GM19043 (cell line): ENCODE results near the gene FAM9B.
"Not testable (repeated sequence)": the region's sequence is repeated elsewhere in the genome, so short reads cannot be mapped to it uniquely, and the experiment has no call there.

Experiments used
- ATAC-seq: cut with Tn5 transposase; IDR thresholded peaks from one replicate; pipeline ENCODE4 v1.9.1; 2021; ENCODE audit warnings: low read depth; ENCODE audit not compliant: unreplicated experiment

FAM9B gene

GRCh38 chrX:9033989-9034388 is at the start of gene FAM9B:
TSS of gene FAM9B (minus strand) at chrX:9034127. CDS start at chrX:9032986, 1,141 bp downstream.
- ATAC-seq = no peak

DNA sequence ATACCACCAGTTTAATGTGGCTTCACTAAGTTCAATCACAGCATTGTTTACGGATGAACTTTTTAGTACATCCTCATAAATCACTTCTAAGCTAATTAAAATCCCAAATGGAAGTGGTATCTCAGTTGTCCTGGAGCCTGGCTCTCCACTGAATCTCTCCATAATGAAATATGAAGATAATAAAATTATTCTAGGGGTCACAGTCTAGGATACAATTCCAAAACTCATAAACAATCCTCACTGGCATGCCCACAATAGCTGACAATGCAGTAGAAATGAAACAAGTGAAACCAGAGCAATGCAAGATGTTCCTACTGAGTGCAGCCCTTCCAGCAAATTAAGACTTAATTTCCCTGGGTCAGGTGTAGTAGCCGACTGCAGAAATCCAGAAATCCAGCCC is 47.3 kb upstream of the FAM9B start:
- no peak for ATAC-seq

DNA sequence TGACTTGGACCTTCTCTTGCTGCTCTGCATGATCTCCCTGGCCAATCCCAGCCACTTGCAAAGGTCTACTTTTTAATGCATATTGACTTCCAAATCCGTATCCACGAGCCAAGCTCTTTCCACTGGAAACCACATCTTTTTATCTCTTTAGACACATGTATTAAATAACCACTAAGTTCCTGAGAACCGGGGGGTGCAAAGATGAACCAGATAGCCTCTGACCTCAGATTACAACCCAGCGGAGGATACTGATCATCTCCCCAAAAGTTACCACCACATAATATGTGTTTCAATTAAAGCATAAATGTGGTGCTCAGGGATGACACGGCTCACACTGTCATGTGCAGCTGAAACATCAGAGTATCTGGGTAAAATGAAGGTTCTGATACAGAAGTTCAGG is 40.4 kb upstream of the FAM9B start:
- no peak for ATAC-seq

DNA sequence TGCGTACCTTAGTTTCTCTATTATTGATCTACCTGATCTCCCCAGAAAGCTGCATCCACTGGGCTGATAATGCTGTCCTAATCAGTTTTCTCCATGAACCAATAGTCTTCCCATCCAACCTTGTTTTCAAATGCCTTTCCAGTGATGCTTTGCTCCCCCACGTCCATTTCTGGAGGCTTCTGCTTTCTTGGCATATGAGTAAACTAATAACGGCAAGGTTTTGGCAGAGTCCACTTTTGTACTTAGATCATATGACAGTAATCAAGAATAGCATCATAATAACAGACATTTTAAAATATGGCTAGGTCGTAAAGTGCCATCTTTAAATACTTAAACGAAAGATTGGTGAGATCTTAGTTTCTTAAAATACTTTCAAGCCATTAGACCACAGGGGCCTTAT is 38.4 kb upstream of the FAM9B start:
- no peak for ATAC-seq

GRCh38 chrX:9071031-9071650 is 37.2 kb upstream of the FAM9B start:
- no peak for ATAC-seq

DNA sequence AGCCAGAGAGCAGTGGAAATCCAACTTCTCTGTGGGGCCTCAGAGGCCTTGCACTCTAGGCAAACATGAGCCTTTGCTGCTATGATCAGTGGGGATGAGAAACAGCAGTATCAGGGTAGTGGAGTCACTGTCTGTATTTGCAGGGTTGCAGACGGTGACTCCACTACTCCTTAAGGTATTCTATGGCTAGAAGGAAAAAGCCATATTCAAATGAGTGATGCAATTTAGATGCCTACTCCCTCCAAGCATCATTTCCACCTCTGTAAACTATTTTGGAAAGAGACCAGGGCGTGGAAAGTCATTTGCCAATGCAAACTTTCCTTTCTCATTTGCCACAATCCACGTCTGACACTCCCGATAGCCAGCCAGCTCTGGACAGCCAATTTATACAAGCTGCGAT is 35.6 kb upstream of the FAM9B start:
- ATAC-seq = no peak

DNA sequence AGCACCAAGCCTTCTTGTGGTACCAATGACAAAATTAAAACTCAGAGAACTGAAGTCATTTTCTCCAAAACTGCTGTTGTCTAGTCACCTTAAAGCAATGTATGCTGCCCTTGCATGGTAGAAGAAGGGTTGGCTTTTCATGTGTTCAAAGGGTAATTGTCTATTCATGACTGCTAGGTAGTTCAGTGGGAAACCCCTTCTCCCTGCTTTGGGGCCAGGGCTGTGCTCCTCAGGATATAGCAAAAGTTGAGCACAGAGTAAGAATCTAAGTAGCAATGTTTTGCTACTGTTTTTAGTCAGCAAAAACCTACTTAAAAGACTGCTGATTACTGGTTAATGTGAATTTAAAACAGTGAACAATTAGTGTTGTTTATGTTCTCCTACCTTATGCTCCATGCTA is 30.8 kb upstream of the FAM9B start:
- no peak for ATAC-seq

- no peak for ATAC-seq
Observed at GRCh38 chrX:9062641-9063040, 28.7 kb upstream of the FAM9B start.

- no peak for ATAC-seq
Observed at GRCh38 chrX:9055354-9055753, 21.4 kb upstream of the FAM9B start.

- ATAC-seq = no peak
Observed at GRCh38 chrX:9052081-9052480, 18.2 kb upstream of the FAM9B start.

DNA sequence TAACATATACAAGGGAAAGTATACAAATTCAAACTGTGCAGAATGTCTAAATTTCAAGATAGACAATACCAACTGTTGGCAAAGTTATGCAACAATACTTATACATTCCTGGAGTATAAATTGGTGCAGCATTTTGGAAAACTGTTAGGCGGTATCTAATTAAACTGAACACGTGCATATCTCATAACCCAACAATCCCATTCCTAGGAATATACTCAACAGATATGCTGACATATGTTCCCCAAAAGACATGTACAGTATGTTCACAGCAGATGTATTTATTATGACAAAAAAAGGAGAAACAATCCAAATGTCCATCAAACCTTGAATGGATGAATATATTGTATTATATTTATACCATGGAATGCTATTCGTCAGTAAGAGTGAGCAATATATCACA is 16.4 kb upstream of the FAM9B start:
- ATAC-seq = no peak

- no peak for ATAC-seq
Observed at GRCh38 chrX:9048801-9049200, 14.9 kb upstream of the FAM9B start.

GRCh38 chrX:9038244-9038643 is 4.3 kb upstream of the FAM9B start:
- ATAC-seq = no peak

- no peak for ATAC-seq
Observed at GRCh38 chrX:9037296-9037695, 3.4 kb upstream of the FAM9B start.

GRCh38 chrX:9033586-9033985 is 341 bp downstream of the FAM9B start:
- ATAC-seq = no peak

DNA sequence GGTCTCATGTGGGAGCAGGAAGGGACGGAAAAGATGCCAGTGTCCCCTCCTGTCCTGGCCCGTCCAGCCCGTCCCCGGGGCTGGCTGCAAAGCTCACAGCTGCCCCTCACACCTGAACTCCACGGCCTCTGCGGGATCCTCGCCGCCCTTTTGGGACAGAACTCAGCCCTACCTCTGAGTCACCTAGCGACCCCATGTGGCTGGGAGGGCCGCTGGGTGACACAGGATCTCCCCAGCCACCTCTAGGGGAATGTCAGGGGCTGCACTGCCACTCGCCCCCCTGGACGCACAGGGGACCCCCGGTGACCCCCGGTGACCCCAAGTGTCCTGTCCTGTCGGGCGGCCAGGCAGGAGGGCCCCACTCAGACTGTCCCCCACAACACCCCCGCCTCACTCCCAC is 748 bp downstream of the FAM9B start:
- ATAC-seq = no peak

DNA sequence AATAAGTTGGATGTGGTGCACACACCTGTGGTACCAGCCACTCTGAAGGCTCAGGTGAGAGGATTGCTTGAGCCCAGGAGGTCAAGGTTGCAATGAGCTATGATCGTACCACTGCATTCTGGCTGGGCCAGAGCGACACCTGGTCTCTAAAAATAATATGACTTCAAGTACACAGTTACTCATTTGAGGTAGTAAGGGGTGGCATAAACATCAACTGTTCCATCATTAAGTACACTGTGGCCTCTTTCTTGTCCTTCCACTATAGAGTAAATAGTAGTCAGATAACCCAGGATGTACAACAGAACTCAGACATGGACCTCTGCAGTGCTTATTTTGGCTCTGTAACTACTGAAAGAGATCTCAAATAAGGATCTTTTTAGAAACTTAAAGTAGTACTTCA is 10.6 kb downstream of the FAM9B start:
- ATAC-seq = no peak

- no peak for ATAC-seq
Observed at GRCh38 chrX:9019151-9019550, 14.8 kb downstream of the FAM9B start.

- ATAC-seq = not testable (repeated sequence)
Observed at GRCh38 chrX:9018332-9018731, 15.6 kb downstream of the FAM9B start.

- no peak for ATAC-seq
Observed at GRCh38 chrX:9003041-9003440, 30.9 kb downstream of the FAM9B start.

DNA sequence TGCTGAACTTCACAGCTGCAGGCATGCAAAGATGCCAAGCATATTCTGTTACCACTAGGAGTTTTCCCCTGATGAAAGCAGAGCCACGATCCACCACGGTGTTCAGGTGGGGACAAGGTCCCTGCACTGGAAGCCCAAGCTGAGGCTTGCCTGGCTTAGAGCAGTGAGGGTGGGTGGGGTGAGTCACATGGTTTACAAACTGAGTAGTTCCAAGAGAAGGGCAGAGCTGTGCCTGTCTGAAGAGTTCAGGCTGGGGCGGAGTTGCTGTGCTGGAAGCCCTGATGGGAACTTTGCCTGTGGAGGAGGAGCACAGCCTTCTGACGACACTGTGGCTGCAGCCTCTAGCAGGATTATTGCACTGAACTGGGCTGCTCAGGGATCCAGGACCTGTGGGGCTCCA is 45.5 kb downstream of the FAM9B start:
- ATAC-seq = no peak

- ATAC-seq = no peak
Observed at GRCh38 chrX:8987672-8988250, 46.2 kb downstream of the FAM9B start.

GRCh38 chrX:8984231-8984630 is 49.7 kb downstream of the FAM9B start:
- no peak for ATAC-seq
